GM21786 (cell line): Measurements from ENCODE around the gene USP10.

Experiments used
- ATAC-seq: cut with Tn5 transposase; IDR thresholded peaks from one replicate; pipeline ENCODE4 v1.9.1; 2021; ENCODE audit not compliant: unreplicated experiment

USP10 gene, protein sequence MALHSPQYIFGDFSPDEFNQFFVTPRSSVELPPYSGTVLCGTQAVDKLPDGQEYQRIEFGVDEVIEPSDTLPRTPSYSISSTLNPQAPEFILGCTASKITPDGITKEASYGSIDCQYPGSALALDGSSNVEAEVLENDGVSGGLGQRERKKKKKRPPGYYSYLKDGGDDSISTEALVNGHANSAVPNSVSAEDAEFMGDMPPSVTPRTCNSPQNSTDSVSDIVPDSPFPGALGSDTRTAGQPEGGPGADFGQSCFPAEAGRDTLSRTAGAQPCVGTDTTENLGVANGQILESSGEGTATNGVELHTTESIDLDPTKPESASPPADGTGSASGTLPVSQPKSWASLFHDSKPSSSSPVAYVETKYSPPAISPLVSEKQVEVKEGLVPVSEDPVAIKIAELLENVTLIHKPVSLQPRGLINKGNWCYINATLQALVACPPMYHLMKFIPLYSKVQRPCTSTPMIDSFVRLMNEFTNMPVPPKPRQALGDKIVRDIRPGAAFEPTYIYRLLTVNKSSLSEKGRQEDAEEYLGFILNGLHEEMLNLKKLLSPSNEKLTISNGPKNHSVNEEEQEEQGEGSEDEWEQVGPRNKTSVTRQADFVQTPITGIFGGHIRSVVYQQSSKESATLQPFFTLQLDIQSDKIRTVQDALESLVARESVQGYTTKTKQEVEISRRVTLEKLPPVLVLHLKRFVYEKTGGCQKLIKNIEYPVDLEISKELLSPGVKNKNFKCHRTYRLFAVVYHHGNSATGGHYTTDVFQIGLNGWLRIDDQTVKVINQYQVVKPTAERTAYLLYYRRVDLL

GRCh38 chr16:84699712-84700445, at the start of gene USP10:
USP10 (plus strand) TSS chr16:84700000; CDS start chr16:84700091, 91 bp downstream.
- ATAC-seq = peak; percentile 78

DNA sequence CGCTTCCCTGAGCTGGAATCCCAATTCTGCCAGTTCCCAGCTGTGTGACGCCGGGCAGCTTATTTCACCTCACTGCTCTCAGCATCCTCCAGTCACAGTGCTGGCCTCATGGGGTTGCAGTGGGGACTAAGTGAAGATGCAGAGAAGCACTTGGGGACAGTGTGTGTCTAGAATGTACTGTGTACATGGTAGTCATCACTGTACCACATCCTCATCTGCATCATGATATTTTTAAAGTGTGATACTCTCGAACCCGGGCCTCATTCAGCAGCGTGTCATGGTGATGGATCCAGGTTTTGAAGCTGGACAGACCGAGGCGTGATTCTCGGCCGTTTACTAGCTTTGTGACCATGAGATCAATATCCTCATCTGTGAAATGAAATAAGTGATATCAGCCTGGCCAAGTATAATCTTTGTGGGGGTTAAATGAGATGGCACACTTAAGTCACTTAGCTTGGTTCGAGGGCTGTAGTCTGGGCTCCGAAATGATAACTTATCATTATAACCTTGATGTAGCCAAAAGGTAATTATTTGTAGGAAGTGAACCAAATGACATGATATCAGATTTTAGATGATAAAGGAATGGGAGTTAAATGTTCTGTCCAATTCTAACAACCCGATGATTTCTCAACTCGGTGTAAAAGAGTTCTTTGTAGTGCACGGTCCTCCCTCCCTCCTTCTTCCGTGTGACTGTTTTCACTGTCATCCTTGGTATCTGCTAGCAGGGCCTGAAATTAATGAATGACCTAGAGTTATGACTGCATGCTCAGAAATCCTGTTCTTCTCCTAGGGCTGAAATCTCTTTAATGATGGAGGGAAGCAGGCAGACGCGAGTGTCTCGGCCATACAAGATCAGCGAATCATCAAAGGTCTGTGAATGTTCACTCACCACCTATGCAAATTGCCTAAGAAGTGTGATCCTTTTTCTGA, 49.5 kb upstream of the USP10 start:
- no peak for ATAC-seq

DNA sequence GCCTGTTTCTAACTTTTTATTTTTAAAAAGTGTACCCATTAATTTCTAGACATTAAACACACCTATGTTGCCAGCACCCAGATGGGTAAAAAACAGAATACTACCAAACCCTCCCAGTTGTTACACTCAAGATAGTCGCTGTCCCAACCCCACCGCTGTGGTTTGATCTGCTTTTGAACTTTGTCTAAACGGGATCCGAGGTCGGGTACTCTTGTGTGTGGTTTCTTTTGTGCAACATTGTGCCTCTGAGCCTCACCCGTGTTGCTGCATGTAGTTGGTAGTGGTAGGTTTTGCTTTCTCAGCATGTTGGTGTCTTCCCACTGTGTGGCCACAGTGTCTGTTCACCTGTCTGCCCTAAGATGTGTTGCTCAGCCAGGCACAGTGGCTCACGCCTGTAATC, 47.2 kb upstream of the USP10 start:
- no peak for ATAC-seq

GRCh38 chr16:84654238-84654637, 45.6 kb upstream of the USP10 start:
- no peak for ATAC-seq

GRCh38 chr16:84654998-84655397, 44.8 kb upstream of the USP10 start:
- no peak for ATAC-seq

GRCh38 chr16:84656649-84657048, 43.2 kb upstream of the USP10 start:
- ATAC-seq = no peak

GRCh38 chr16:84657229-84657837, 42.5 kb upstream of the USP10 start:
- ATAC-seq = no peak

GRCh38 chr16:84658690-84659089, 41.1 kb upstream of the USP10 start:
- ATAC-seq = no peak

- ATAC-seq = no peak
These were observed 40.0 kb upstream of the USP10 start for GRCh38 chr16:84659656-84660300.

- no peak for ATAC-seq
These were observed 38.8 kb upstream of the USP10 start for GRCh38 chr16:84660973-84661372.

DNA sequence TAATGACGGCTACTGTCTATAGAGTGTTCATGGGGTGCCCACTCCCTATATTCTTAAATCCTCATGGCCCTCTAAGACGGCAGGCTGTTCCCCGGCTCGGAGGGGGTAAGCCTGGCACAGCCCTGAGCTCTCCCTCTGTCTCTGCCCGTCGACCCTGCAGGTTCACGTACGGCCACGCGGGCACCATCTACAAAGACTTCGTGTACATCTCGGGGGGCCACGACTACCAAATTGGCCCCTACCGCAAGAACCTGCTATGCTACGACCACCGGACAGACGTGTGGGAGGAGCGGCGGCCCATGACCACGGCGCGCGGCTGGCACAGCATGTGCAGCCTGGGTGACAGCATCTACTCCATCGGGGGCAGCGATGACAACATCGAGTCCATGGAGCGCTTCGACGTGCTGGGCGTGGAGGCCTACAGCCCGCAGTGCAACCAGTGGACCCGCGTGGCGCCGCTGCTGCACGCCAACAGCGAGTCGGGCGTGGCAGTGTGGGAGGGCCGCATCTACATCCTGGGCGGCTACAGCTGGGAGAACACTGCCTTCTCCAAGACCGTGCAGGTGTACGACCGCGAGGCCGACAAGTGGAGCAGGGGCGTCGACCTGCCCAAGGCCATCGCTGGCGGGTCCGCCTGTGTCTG, 38.3 kb upstream of the USP10 start:
- ATAC-seq = no peak

DNA sequence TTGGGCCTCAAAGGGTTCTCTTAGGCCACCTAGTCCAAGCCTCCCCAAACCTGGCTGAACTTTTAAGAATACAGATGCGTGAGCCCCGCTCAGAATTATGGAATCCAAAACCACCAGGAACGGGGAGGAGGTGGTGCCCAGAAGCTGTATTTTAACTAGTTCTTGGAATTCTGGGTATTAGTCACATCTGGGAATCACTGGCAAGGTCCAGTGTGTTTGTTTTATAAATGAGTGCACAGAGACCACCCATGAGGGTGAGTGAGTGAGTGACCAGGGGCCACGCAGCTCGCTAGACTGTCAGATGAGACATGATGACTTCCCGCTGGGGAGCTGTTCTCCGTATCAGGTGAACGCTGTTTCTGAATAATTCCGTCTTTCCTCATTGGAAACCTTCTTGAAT, 37.3 kb upstream of the USP10 start:
- ATAC-seq = no peak

DNA sequence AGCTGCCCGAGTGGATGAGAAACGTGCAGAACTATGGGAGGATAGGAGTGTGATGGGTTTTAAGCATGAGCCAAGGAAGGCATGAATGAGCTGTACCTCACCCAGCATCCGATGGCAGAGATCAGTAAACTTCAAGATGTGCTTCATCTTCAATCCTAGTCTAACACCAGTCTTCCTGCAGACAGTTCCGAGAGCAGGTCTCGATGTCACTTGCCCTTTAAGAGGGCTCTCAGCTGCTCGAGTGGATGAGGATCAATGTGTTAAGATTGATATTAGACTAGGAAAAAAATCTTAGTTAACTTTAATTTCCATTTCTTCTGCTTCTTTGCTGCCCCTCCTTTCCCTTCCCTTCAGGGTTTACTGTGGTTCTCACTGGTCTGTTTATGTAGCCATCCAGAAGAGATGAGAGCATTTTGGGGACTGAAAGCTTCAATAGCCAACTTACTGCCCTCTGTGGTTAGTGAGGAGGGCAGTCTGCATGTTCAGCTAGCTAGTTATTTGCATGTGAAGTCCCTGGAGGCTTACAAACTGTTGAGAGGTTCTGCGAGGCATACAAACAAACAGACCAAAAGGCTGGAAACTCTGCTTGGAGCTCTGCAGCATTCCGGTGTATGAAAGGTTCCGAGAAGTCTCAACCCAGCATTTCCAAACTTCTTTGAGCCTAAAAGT, 36.2 kb upstream of the USP10 start:
- ATAC-seq = peak; percentile 96

- no peak for ATAC-seq
These were observed 34.4 kb upstream of the USP10 start for GRCh38 chr16:84665359-84665758.

GRCh38 chr16:84665843-84666242, 34.0 kb upstream of the USP10 start:
- ATAC-seq = no peak

DNA sequence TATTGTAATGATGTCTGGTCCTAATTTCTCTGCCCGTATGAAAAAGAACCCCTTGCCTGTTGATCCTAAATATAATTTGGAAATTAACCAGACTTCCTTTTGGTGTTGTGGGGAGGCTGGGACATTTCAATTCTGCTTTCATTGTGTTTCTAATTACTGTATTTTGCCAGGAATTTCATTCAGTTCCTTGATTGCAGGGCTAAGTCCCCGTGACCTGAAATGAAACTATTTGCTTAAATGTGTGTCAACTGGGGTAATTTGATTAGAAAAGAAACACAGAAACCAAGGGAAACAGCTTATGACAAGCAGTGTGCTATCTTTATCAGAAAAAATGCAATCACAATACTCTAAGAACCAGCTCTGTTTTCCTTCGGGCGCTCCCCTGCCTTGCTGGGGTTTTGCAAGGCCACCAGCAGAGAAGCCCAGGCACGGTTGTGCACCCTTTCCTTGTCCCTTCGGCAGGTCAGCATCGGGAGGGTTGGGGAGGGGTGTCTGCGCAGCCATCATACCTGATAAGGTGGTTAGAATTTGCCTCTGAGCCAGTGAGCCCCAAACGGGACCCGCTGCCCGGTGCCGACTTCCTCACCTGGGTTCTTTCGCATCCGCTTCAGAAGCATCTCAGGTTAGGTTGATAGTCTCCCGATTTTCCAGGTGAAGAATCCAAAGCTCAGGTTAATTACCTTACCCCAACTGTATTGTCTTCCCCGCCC, 32.0 kb upstream of the USP10 start:
- no peak for ATAC-seq

GRCh38 chr16:84670063-84670462, 29.7 kb upstream of the USP10 start:
- no peak for ATAC-seq
